Common myeloid progenitor, CD34-positive (primary cell): Measurements from ENCODE around the gene TRPC3.

ENCODE experiments used
- CTCF ChIA-PET: fragments of 350-600 bp; sonication (Branson Sonifier 250); formaldehyde crosslinking; loops from one replicate; lab custom pipeline; 2021; ENCODE audit warnings: antibody characterized with exemption; lab: Charles Lee
- POLR2A ChIA-PET: fragments of 350-600 bp; sonication (Branson Sonifier 250); formaldehyde crosslinking; loops from one replicate; lab custom pipeline; 2021; ENCODE audit warnings: antibody characterized with exemption; lab: Charles Lee
- DNase-seq, 3 donors: peaks; one replicate each; pipeline versions ENCODE4 v3.0.0 to v3.0.0-alpha.2; 2013
- H3K27ac ChIP-seq, 2 experiments: 1 replicate in 1 of 2; 2 replicates in 1 of 2; pipeline ENCODE4 v1.7.0; 2013; ENCODE audit warnings: inconsistent platforms in 2 of 2, low read length in 2 of 2, mild to moderate bottlenecking in 2 of 2, low read depth in 1 of 2, moderate library complexity in 1 of 2; ENCODE audit not compliant: severe bottlenecking in 2 of 2, insufficient read depth in 1 of 2, poor library complexity in 1 of 2
- H3K27me3 ChIP-seq, 5 experiments: replicated peaks in 2 of 5; 1 replicate in 3 of 5; 2 replicates in 2 of 5; pipeline versions ENCODE4 v1.6.1 to v1.7.0; 2013; ENCODE audit warnings: low read length in 4 of 5, mild to moderate bottlenecking in 2 of 5, moderate library complexity in 2 of 5, inconsistent platforms in 1 of 5; ENCODE audit not compliant: insufficient read depth in 5 of 5, control insufficient read depth in 4 of 5
- H3K36me3 ChIP-seq, 4 experiments: 1 replicate in 2 of 4; 2 replicates in 2 of 4; pipeline versions ENCODE4 v1.6.1 to v1.7.0; 2013; ENCODE audit warnings: low read length in 3 of 4, control low read depth in 1 of 4, mild to moderate bottlenecking in 1 of 4; ENCODE audit not compliant: control insufficient read depth in 4 of 4, insufficient read depth in 4 of 4
- H3K4me1 ChIP-seq, 4 experiments: 1 replicate in 3 of 4; 2 replicates in 1 of 4; pipeline versions ENCODE4 v1.6.1 to v1.7.1; 2013; ENCODE audit warnings: low read length in 3 of 4, mild to moderate bottlenecking in 3 of 4, control low read depth in 1 of 4, inconsistent platforms in 1 of 4, moderate library complexity in 1 of 4; ENCODE audit not compliant: control insufficient read depth in 4 of 4, insufficient read depth in 4 of 4; ENCODE audit errors: control extremely low read depth in 1 of 4
- H3K4me3 ChIP-seq, 7 experiments: 1 replicate in 4 of 7; 2 replicates in 3 of 7; pipeline versions ENCODE4 v1.5.1 to v1.7.0; 2013; ENCODE audit warnings: mild to moderate bottlenecking in 7 of 7, low read length in 6 of 7, moderate library complexity in 6 of 7, inconsistent platforms in 2 of 7, low read depth in 2 of 7, control low read depth in 1 of 7; ENCODE audit not compliant: insufficient read depth in 4 of 7, control insufficient read depth in 1 of 7; ENCODE audit errors: extremely low read depth in 1 of 7
- H3K9me3 ChIP-seq, 5 experiments: 1 replicate in 4 of 5; 2 replicates in 1 of 5; pipeline versions ENCODE4 v1.6.1 to v1.7.1; 2013; ENCODE audit warnings: low read length in 4 of 5, mild to moderate bottlenecking in 2 of 5, inconsistent platforms in 1 of 5, low read depth in 1 of 5, moderate library complexity in 1 of 5; ENCODE audit not compliant: control insufficient read depth in 4 of 5, insufficient read depth in 2 of 5; ENCODE audit errors: control extremely low read depth in 1 of 5
- WGBS: methylation state at CpG from one replicate; pipeline ENCODE4 v1.1.5; 2013; ENCODE audit not compliant: insufficient coverage; 5-methylcytosine and 5-hydroxymethylcytosine counted together

Gene TRPC3

DNA sequence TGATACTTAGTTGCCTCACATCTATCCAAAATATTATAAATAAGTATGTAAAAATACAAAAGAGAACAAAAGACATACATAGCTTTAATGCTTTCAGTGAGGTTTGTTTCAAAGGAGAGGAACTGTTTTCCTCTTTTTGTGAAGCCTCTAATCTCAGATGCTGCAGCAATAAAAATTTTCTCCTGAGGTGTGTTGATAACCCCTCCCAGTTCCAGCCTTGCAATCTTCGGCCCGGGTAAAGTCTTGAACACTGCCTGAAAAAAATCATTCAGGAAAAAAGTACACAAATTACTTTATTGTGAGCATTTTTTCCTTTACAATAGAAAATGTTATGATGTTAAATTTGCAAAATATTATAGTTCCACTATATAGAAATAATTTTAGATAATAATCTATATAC lies 90.4 kb downstream of the TRPC3 start:
- no peaks in the 10 kb centered on the region for H3K27me3 ChIP-seq
- no peak overlapping the region for H3K4me3 ChIP-seq
- H3K9me3 ChIP-seq, result no peaks in the 10 kb centered on the region
- H3K27ac ChIP-seq, result no peak overlapping the region
- POLR2A ChIA-PET, result no interaction called here
- peaks cover 2 to 14% (median 4%) of the 10 kb centered on the region in 4 experiments for H3K36me3 ChIP-seq
- CTCF ChIA-PET, result interaction anchor here (1.3 kb wide), 1 partner anchor 8 kb away, joined by 3 read pairs; no protein-coding TSS in a partner anchor
- H3K4me1 ChIP-seq, result no peaks in the 10 kb centered on the region
- no peak for DNase-seq
- WGBS, result no CpG with 5 or more reads among the region's 2 CpGs

GRCh38 chr4:121860121-121860520 lies 91.7 kb downstream of the TRPC3 start:
- H3K9me3 ChIP-seq, result no peaks in the 10 kb centered on the region
- POLR2A ChIA-PET, result no interaction called here
- no peaks in the 10 kb centered on the region for H3K4me1 ChIP-seq
- no peak overlapping the region for H3K27ac ChIP-seq
- no peaks in the 10 kb centered on the region for H3K27me3 ChIP-seq
- CTCF ChIA-PET, result no interaction called here
- peaks cover 2 to 12% (median 4%) of the 10 kb centered on the region in 4 experiments for H3K36me3 ChIP-seq
- no peak for DNase-seq
- no peak overlapping the region for H3K4me3 ChIP-seq

DNA sequence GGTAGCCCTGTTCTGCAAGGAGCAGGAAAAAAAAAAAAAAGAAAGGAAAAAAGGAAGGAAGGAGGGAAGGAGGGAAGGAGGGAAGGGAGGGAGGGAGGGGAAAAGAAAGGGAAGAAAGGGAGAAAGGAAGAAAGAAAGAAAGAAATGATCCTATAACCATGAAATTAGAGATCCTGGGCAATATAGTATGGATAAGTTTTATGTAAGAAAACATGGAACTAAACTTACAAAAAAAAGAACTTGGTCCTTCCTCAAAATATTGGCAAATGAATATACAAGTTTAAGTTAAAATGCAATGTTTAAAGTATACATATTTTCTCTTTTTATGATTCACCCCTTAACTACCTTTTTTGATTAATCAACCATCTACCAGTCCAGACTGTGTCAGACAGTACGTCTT lies 100.5 kb downstream of the TRPC3 start:
- Histone ChIP-seq H3K27ac (no peak overlapping the region), H3K36me3 (peaks cover 0 to 12% (median 3%) of the 10 kb centered on the region in 4 experiments), H3K4me1 (no peaks in the 10 kb centered on the region), H3K27me3 (no peaks in the 10 kb centered on the region), H3K9me3 (no peaks in the 10 kb centered on the region), H3K4me3 (no peak overlapping the region)
- DNase-seq, result no peak
- ChIA-PET POLR2A (no interaction called here), CTCF (no interaction called here)
- WGBS, result no CpG with 5 or more reads among the region's 1 CpG

- CTCF ChIA-PET, result no interaction called here
- no peaks in the 10 kb centered on the region for H3K27me3 ChIP-seq
- H3K36me3 ChIP-seq, result peaks cover 0 to 23% (median 6%) of the 10 kb centered on the region in 4 experiments
- H3K4me3 ChIP-seq, result no peak overlapping the region
- 100% methylated on average over 3 of the region's 6 CpGs for whole genome bisulfite sequencing
- POLR2A ChIA-PET, result no interaction called here
- no peak overlapping the region for H3K27ac ChIP-seq
- H3K9me3 ChIP-seq, result no peaks in the 10 kb centered on the region
- no peaks in the 10 kb centered on the region for H3K4me1 ChIP-seq
- DNase-seq, result no peak
Observed at GRCh38 chr4:121846662-121847061, 105.2 kb downstream of the TRPC3 start.

- Histone ChIP-seq H3K9me3 (no peaks in the 10 kb centered on the region), H3K27me3 (no peaks in the 10 kb centered on the region), H3K4me1 (no peaks in the 10 kb centered on the region), H3K4me3 (no peak overlapping the region), H3K27ac (no peak overlapping the region), H3K36me3 (peaks cover 2 to 27% (median 6%) of the 10 kb centered on the region in 4 experiments)
- ChIA-PET POLR2A (no interaction called here), CTCF (no interaction called here)
- WGBS, result 100% methylated on average over 3 of the region's 4 CpGs
- DNase-seq, result no peak
Observed at GRCh38 chr4:121842862-121843261, 109.0 kb downstream of the TRPC3 start.

- Histone ChIP-seq H3K27me3 (no peaks in the 10 kb centered on the region), H3K9me3 (no peaks in the 10 kb centered on the region), H3K27ac (no peak overlapping the region), H3K4me1 (no peaks in the 10 kb centered on the region), H3K4me3 (no peak overlapping the region), H3K36me3 (peaks cover 0 to 18% (median 3%) of the 10 kb centered on the region in 4 experiments)
- CTCF ChIA-PET, result no interaction called here
- DNase-seq, result no peak
- POLR2A ChIA-PET, result no interaction called here
Observed at GRCh38 chr4:121838136-121838535, 113.7 kb downstream of the TRPC3 start.

- ChIA-PET CTCF (no interaction called here), POLR2A (no interaction called here)
- H3K4me1 ChIP-seq, result no peaks in the 10 kb centered on the region
- no peak overlapping the region for H3K27ac ChIP-seq
- H3K36me3 ChIP-seq, result peaks cover 0 to 8% (median under 1%) of the 10 kb centered on the region in 4 experiments
- H3K27me3 ChIP-seq, result no peaks in the 10 kb centered on the region
- no peak overlapping the region for H3K4me3 ChIP-seq
- WGBS, result 80% methylated on average over 5 of the region's 5 CpGs
- no peak for DNase-seq
- no peaks in the 10 kb centered on the region for H3K9me3 ChIP-seq
Observed at GRCh38 chr4:121829511-121829910, 122.3 kb downstream of the TRPC3 start.
